HepG2 (cell line): ENCODE results near the gene DDAH2. TPM values are rescaled to one million over a fixed set of nuclear protein-coding genes. Genes with fewer than 3 reads are reported as not detected.

Experiments used
- AGO1 ChIP-seq: fragments of 200-400 bp; formaldehyde crosslinking; IDR thresholded peaks from 2 replicates; pipeline ENCODE4 v1.6.1; 2017; ENCODE audit warnings: mild to moderate bottlenecking, low read depth, low read length, moderate library complexity; ENCODE audit not compliant: poor library complexity, severe bottlenecking
- CC2D1A ChIP-seq: sonication (generic); formaldehyde crosslinking; IDR thresholded peaks from 2 replicates; pipeline ENCODE4 v1.8.1; 2023; ENCODE audit warnings: mild to moderate bottlenecking, missing genetic modification reagents
- DPF2 ChIP-seq: sonication (generic); formaldehyde crosslinking; IDR thresholded peaks from 2 replicates; pipeline ENCODE4 v1.4.0; 2020; ENCODE audit warnings: mild to moderate bottlenecking, low read depth, missing genetic modification reagents, borderline replicate concordance
- FLYWCH1 ChIP-seq: sonication (generic); formaldehyde crosslinking; IDR thresholded peaks from 2 replicates; pipeline ENCODE4 v1.8.1; 2023; ENCODE audit warnings: mild to moderate bottlenecking, missing genetic modification reagents
- HIVEP1 ChIP-seq: sonication (generic); formaldehyde crosslinking; IDR thresholded peaks from 2 replicates; pipeline ENCODE4 v1.4.0; 2020; ENCODE audit warnings: mild to moderate bottlenecking, missing genetic modification reagents
- HNRNPLL ChIP-seq: fragments of 200-400 bp; formaldehyde crosslinking; IDR thresholded peaks from 2 replicates; pipeline ENCODE4 v1.6.1; 2017; ENCODE audit warnings: mild to moderate bottlenecking, low read depth, low read length; ENCODE audit not compliant: poor library complexity, severe bottlenecking
- MAFK ChIP-seq, 2 experiments: IDR thresholded peaks in 1 of 2; conservative IDR thresholded peaks in 1 of 2; 2 replicates each; pipeline ENCODE4 v1.6.1; 2011; ENCODE audit warnings: improper control_type of control experiment in 2 of 2, low read length in 2 of 2
- PCBP1 ChIP-seq: fragments of 200-400 bp; formaldehyde crosslinking; IDR thresholded peaks from 2 replicates; pipeline ENCODE4 v1.6.1; 2017; ENCODE audit warnings: mild to moderate bottlenecking, low read depth, low read length, borderline replicate concordance
- SIX1 ChIP-seq: sonication (generic); formaldehyde crosslinking; IDR thresholded peaks from 2 replicates; pipeline ENCODE4 v1.4.0; 2020; ENCODE audit warnings: missing genetic modification reagents, borderline replicate concordance
- SPEN ChIP-seq: sonication (generic); formaldehyde crosslinking; IDR thresholded peaks from 2 replicates; pipeline ENCODE4 v1.5.1; 2020; ENCODE audit warnings: low read depth, mild to moderate bottlenecking, missing genetic modification reagents
- ZNF136 ChIP-seq: sonication (generic); formaldehyde crosslinking; IDR thresholded peaks from 2 replicates; pipeline ENCODE4 v1.8.1; 2022; ENCODE audit warnings: low read depth, mild to moderate bottlenecking, moderate library complexity, missing genetic modification reagents
- ZNF772 ChIP-seq: sonication (generic); formaldehyde crosslinking; IDR thresholded peaks from 2 replicates; pipeline ENCODE4 v1.5.0; 2020; ENCODE audit warnings: mild to moderate bottlenecking, missing genetic modification reagents
- polyA plus RNA-seq, 8 experiments: library from polyadenylated mRNA; depleted of rRNA in 3 of 8; stranded (reverse) in 7 of 8; unstranded in 1 of 8; fragments of >200 nt; fragmentation: Illumina TruSeq in 4 of 8; extraction: Trizol in 4 of 8; gene quantifications; 2 replicates each; pipeline versions ENCODE4 v1.2.1 to v1.2.3, GENCODE V29; 2011 to 2016; ENCODE audit warnings: low read depth in 4 of 8, missing spikeins in 1 of 8, mixed read lengths in 1 of 8; ENCODE audit not compliant: insufficient read depth in 1 of 8
- total RNA-seq, 5 experiments: library from RNA; depleted of rRNA; stranded (reverse); fragments of >200 nt; fragmentation: Illumina TruSeq; extraction: Trizol; gene quantifications; 2 replicates each; pipeline ENCODE4 v1.2.3, GENCODE V29; 2016; ENCODE audit warnings: low read depth in 1 of 5
- TF ChIP-seq, protein P1 (sequence below), 2 experiments: sonication (generic) in 1 of 2; formaldehyde crosslinking in 1 of 2; IDR thresholded peaks; 2 replicates each; pipeline versions ENCODE4 v1.4.0 to v1.6.1; 2018 to 2020; ENCODE audit warnings: missing genetic modification reagents in 2 of 2, borderline replicate concordance in 1 of 2, low read depth in 1 of 2, mild to moderate bottlenecking in 1 of 2, missing biosample characterization in 1 of 2
- TF ChIP-seq, protein P2 (sequence below): sonication (generic); formaldehyde crosslinking; IDR thresholded peaks from 2 replicates; pipeline ENCODE4 v1.8.0; 2022; ENCODE audit warnings: missing genetic modification reagents, mild to moderate bottlenecking, moderate library complexity, borderline replicate concordance
- TF ChIP-seq, protein P3 (sequence below): sonication (generic); formaldehyde crosslinking; IDR thresholded peaks from 2 replicates; pipeline ENCODE4 v1.5.0; 2020; ENCODE audit warnings: missing genetic modification reagents
- TF ChIP-seq, protein P4 (sequence below): sonication (generic); formaldehyde crosslinking; IDR thresholded peaks from 2 replicates; pipeline ENCODE4 v1.4.0; 2020; ENCODE audit warnings: missing genetic modification reagents, mild to moderate bottlenecking, borderline replicate concordance

The DDAH2 gene
- total and polyA plus RNA-seq, 2 of the 13 experiments (the other 11 are each of a cell fraction or from before 2014, with no cell fraction given), result 16.4 to 21.1 TPM

DNA sequence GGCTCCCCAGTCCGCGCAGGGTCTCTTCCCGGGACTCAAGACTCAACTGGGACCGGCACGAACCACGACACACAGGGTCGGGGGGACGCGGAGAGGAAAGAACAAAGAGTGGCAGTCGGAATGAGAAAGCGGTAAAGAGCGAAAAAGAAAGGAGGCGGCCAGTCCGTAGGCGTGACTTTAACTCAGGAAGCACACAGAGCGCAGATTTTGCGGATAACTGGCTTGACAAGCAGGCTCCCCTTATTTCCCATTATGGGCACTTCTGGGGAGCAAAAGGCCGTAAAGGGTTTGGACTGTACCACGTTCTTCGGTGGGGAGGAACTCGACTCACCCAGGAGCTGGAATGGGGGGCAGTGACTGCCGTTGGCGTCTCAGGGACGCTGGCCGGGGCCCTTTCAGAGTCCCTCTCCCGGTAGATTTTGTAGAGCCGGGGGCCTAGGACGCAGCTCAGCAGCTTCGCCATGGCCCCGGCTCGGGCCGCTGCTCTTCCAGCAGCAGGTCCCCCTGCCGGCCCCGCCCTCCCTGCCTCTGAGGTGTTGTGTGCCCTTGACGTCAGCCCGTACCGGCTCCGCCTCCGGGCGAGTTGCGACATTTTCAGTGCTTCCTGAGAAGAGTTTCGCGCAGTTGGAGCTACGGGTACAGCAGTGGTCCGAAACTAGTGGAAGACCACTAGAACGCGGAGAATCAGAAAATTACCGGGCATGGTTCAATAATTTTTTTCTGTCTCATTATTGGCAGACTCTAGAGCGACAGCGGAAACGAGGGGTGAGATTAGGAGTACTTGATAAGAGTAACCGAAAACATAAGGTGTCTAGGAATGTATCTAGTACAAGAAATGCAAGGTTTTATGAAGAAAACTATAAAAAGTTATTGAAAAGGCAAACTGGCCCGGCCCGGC, 26.0 kb downstream of the DDAH2 start, which contains the start of gene ABHD16A (continued):
- TF ChIP-seq FLYWCH1 (CRISPR knock-in tag) (no peak), SPEN (peak; percentile 93), CC2D1A (CRISPR knock-in tag) (peak; percentile 65; the same call in 1 of the 2 replicates), HIVEP1 (CRISPR knock-in tag) (peak; percentile 83), SIX1 (CRISPR knock-in tag) (no peak; the same call in 1 of the 2 replicates), ZNF772 (CRISPR knock-in tag) (peak; percentile 51; the same call in 1 of the 2 replicates), ZNF136 (CRISPR knock-in tag) (peak; percentile 77; the same call in 1 of the 2 replicates), DPF2 (CRISPR knock-in tag) (no peak), AGO1 (peak; percentile 41), HNRNPLL (peak; percentile 95), MAFK (conservative IDR thresholded peaks at IDR 0.05 in 1 of 2, IDR thresholded peaks at IDR 0.05 in 1 of 2; ENCODE audit: low read length in 2 of 2) (0 out of 4 replicates have a peak, but pooled peaks of 1 of the 2 experiments have one; percentile 5), PCBP1 (peak; percentile 66; the same call in 1 of the 2 replicates)
- TF ChIP-seq, protein P1, sequence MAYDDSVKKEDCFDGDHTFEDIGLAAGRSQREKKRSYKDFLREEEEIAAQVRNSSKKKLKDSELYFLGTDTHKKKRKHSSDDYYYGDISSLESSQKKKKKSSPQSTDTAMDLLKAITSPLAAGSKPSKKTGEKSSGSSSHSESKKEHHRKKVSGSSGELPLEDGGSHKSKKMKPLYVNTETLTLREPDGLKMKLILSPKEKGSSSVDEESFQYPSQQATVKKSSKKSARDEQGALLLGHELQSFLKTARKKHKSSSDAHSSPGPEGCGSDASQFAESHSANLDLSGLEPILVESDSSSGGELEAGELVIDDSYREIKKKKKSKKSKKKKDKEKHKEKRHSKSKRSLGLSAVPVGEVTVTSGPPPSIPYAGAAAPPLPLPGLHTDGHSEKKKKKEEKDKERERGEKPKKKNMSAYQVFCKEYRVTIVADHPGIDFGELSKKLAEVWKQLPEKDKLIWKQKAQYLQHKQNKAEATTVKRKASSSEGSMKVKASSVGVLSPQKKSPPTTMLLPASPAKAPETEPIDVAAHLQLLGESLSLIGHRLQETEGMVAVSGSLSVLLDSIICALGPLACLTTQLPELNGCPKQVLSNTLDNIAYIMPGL (CRISPR knock-in tag; IDR thresholded peaks at IDR 0.05; ENCODE audit: borderline replicate concordance in 1 of 2, low read depth in 1 of 2), result peak; percentile 76 to 87; a peak in 3 of 4 replicates
- TF ChIP-seq, protein P2, sequence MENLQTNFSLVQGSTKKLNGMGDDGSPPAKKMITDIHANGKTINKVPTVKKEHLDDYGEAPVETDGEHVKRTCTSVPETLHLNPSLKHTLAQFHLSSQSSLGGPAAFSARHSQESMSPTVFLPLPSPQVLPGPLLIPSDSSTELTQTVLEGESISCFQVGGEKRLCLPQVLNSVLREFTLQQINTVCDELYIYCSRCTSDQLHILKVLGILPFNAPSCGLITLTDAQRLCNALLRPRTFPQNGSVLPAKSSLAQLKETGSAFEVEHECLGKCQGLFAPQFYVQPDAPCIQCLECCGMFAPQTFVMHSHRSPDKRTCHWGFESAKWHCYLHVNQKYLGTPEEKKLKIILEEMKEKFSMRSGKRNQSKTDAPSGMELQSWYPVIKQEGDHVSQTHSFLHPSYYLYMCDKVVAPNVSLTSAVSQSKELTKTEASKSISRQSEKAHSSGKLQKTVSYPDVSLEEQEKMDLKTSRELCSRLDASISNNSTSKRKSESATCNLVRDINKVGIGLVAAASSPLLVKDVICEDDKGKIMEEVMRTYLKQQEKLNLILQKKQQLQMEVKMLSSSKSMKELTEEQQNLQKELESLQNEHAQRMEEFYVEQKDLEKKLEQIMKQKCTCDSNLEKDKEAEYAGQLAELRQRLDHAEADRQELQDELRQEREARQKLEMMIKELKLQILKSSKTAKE (CRISPR knock-in tag), result 0 out of 2 replicates have a peak, but pooled peaks have one; percentile 17
- TF ChIP-seq, protein P3, sequence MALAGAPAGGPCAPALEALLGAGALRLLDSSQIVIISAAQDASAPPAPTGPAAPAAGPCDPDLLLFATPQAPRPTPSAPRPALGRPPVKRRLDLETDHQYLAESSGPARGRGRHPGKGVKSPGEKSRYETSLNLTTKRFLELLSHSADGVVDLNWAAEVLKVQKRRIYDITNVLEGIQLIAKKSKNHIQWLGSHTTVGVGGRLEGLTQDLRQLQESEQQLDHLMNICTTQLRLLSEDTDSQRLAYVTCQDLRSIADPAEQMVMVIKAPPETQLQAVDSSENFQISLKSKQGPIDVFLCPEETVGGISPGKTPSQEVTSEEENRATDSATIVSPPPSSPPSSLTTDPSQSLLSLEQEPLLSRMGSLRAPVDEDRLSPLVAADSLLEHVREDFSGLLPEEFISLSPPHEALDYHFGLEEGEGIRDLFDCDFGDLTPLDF (CRISPR knock-in tag), result peak; percentile 19; the same call in 1 of the 2 replicates
- TF ChIP-seq, protein P4, sequence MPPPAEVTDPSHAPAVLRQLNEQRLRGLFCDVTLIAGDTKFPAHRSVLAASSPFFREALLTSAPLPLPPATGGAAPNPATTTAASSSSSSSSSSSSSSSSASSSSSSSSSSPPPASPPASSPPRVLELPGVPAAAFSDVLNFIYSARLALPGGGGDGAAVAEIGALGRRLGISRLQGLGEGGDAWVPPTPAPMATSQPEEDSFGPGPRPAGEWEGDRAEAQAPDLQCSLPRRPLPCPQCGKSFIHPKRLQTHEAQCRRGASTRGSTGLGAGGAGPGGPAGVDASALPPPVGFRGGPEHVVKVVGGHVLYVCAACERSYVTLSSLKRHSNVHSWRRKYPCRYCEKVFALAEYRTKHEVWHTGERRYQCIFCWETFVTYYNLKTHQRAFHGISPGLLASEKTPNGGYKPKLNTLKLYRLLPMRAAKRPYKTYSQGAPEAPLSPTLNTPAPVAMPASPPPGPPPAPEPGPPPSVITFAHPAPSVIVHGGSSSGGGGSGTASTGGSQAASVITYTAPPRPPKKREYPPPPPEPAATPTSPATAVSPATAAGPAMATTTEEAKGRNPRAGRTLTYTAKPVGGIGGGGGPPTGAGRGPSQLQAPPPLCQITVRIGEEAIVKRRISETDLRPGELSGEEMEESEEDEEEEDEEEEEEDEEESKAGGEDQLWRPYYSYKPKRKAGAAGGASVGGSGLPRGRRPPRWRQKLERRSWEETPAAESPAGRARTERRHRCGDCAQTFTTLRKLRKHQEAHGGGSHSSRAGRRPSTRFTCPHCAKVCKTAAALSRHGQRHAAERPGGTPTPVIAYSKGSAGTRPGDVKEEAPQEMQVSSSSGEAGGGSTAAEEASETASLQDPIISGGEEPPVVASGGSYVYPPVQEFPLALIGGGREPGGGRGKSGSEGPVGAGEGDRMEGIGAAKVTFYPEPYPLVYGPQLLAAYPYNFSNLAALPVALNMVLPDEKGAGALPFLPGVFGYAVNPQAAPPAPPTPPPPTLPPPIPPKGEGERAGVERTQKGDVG (CRISPR knock-in tag), result no peak
